Caco-2 (cell line): Measurements from ENCODE around the gene XAF1. TPM values are rescaled to one million over a fixed set of nuclear protein-coding genes. Genes with fewer than 3 reads are reported as not detected.

Experiments
- BruUV-seq: library from RNA; stranded (reverse); fragments of 400-500 nt; replicated peaks from 2 replicates; lab custom pipeline; 2021; lab: Mats Ljungman, UMichigan
- CTCF ChIA-PET: fragments of 300-600 bp; sonication (Branson Sonifier 250); formaldehyde crosslinking; loops from one replicate; lab custom pipeline; 2022; ENCODE audit warnings: antibody characterized with exemption; lab: Charles Lee
- POLR2A ChIA-PET: fragments of 300-600 bp; sonication (Branson Sonifier 250); formaldehyde crosslinking; loops from one replicate; lab custom pipeline; 2022; ENCODE audit warnings: antibody characterized with exemption; lab: Charles Lee
- DNase-seq, 2 experiments: peaks; one replicate each; pipeline versions ENCODE4 v3.0.0 to v3.0.0-alpha.2; 2020 to 2022
- H3K27me3 ChIP-seq: replicated peaks from 2 replicates; pipeline ENCODE4 v1.6.0; 2011; ENCODE audit warnings: low read length; ENCODE audit not compliant: control insufficient read depth, insufficient read depth
- H3K36me3 ChIP-seq: 2 replicates; pipeline ENCODE4 v1.5.1; 2011; ENCODE audit warnings: low read length; ENCODE audit not compliant: control insufficient read depth, insufficient read depth
- H3K4me1 ChIP-seq: fragments of 250-450 bp; sonication (Bioruptor Pico); 2 replicates; pipeline ENCODE4 v1.5.1; 2020; ENCODE audit warnings: mild to moderate bottlenecking
- H3K4me3 ChIP-seq: 2 replicates; pipeline ENCODE4 v1.5.1; 2011; ENCODE audit warnings: low read depth, mild to moderate bottlenecking, control low read depth, low read length
- H3K9me3 ChIP-seq: fragments of 250-450 bp; sonication (Bioruptor Pico); 2 replicates; pipeline ENCODE4 v1.5.1; 2020; ENCODE audit warnings: mild to moderate bottlenecking, moderate library complexity
- H3K27ac Mint-ChIP-seq: one replicate; pipeline ENCODE4 v1.8.0; 2022; ENCODE audit warnings: mixed read lengths; ENCODE audit not compliant: unreplicated experiment
- H3K27me3 Mint-ChIP-seq: one replicate; pipeline ENCODE4 v1.8.0; 2022; ENCODE audit warnings: mixed read lengths; ENCODE audit not compliant: insufficient read depth, unreplicated experiment
- H3K36me3 Mint-ChIP-seq: one replicate; pipeline ENCODE4 v1.8.0; 2022; ENCODE audit warnings: mild to moderate bottlenecking, mixed read lengths; ENCODE audit not compliant: insufficient read depth, unreplicated experiment
- H3K4me1 Mint-ChIP-seq: one replicate; pipeline ENCODE4 v1.8.0; 2022; ENCODE audit warnings: low read depth, mixed read lengths; ENCODE audit not compliant: unreplicated experiment
- H3K4me3 Mint-ChIP-seq: one replicate; pipeline ENCODE4 v1.8.0; 2022; ENCODE audit warnings: mild to moderate bottlenecking, moderate library complexity, mixed read lengths; ENCODE audit not compliant: unreplicated experiment
- H3K9me3 Mint-ChIP-seq: one replicate; pipeline ENCODE4 v1.8.0; 2022; ENCODE audit warnings: mixed read lengths; ENCODE audit not compliant: unreplicated experiment
- CTCF ChIP-seq, 2 experiments: fragments of 200-600 bp in 1 of 2; IDR thresholded peaks; 1 replicate in 1 of 2; 2 replicates in 1 of 2; pipeline versions ENCODE4 v1.5.1 to v1.8.0; 2011 to 2022; ENCODE audit warnings: antibody characterized with exemption in 1 of 2, control low read depth in 1 of 2, inconsistent platforms in 1 of 2, low read depth in 1 of 2, low read length in 1 of 2, mild to moderate bottlenecking in 1 of 2, moderate library complexity in 1 of 2; ENCODE audit not compliant: insufficient read depth in 1 of 2, severe bottlenecking in 1 of 2, unreplicated experiment in 1 of 2
- intact Hi-C: fragments of 100-400 bp; cut with micrococcal nuclease; formaldehyde crosslinking; loops from one replicate; pipeline ENCODE4 v1.10.0; 2022; ENCODE audit not compliant: unreplicated experiment
- total RNA-seq: library from RNA; stranded (reverse); gene quantifications from 2 replicates; pipeline ENCODE4 v1.2.3, GENCODE V29; 2022

The XAF1 gene
- total RNA-seq, 1 experiment from 2014 or later = 0.25 TPM

GRCh38 chr17:6823011-6823442, 67.2 kb downstream of the XAF1 start:
- Histone ChIP-seq H3K36me3 (no peaks in the 10 kb centered on the region), H3K4me1 (peaks cover 8% of the 10 kb centered on the region), H3K9me3 (no peaks in the 10 kb centered on the region), H3K4me3 (no peak overlapping the region), H3K27me3 (no peaks in the 10 kb centered on the region)
- H3K36me3 Mint-ChIP-seq = no peaks in the 10 kb centered on the region
- H3K4me3 Mint-ChIP-seq = no peak overlapping the region
- CTCF ChIA-PET = interaction anchor here (0.6 to 0.7 kb wide), 2 partner anchors 172 to 415 kb away, joined by 3 to 4 read pairs; no protein-coding TSS in a partner anchor
- no TSS peak for BruUV-seq
- H3K27me3 Mint-ChIP-seq = no peaks in the 10 kb centered on the region
- peak in 1 of 2 experiments; percentile 22 for DNase-seq
- intact Hi-C loops = no loop called here
- TF ChIP-seq CTCF (IDR thresholded peaks at IDR 0.05; ENCODE audit: insufficient read depth in 1 of 2, low read depth in 1 of 2, low read length in 1 of 2, severe bottlenecking in 1 of 2, unreplicated experiment in 1 of 2) = no peak
- POLR2A ChIA-PET = no interaction called here
- peaks cover 24% of the 10 kb centered on the region for H3K9me3 Mint-ChIP-seq
- H3K4me1 Mint-ChIP-seq = peaks cover 22% of the 10 kb centered on the region
- H3K27ac Mint-ChIP-seq = peak overlapping the region; percentile 45

Other genes with a start within 250 kb of the XAF1 start
- gene PITPNM3, start 199.5 kb upstream of the XAF1 start, total RNA-seq = 0.32 and 0.50 TPM in 2 replicates
- 7.7 and 9.8 TPM in 2 replicates for gene KIAA0753, start 115.3 kb upstream of the XAF1 start, total RNA-seq
- gene TXNDC17, start 115.0 kb upstream of the XAF1 start, total RNA-seq = 59.1 and 68.6 TPM in 2 replicates
- gene MED31, start 104.4 kb upstream of the XAF1 start, total RNA-seq = 9.5 and 10.2 TPM in 2 replicates
- 3.1 and 3.4 TPM in 2 replicates for gene C17orf100, start 104.3 kb upstream of the XAF1 start, total RNA-seq
- 0.11 TPM in 1 of 2 replicates, not detected in the other for gene SLC13A5, start 42.7 kb upstream of the XAF1 start, total RNA-seq
- not detected in 2 replicates for gene FBXO39, start 20.2 kb downstream of the XAF1 start, total RNA-seq
- not detected in 2 replicates for gene TEKT1, start 75.7 kb downstream of the XAF1 start, total RNA-seq
- not detected in 2 replicates for gene ALOX12, start 240.0 kb downstream of the XAF1 start, total RNA-seq